ENCODE measurements around the gene TMEM212. TPM values are rescaled to one million over a fixed set of nuclear protein-coding genes. Genes with fewer than 3 reads are reported as not detected.

Gene TMEM212
- not detected for total RNA-seq

DNA sequence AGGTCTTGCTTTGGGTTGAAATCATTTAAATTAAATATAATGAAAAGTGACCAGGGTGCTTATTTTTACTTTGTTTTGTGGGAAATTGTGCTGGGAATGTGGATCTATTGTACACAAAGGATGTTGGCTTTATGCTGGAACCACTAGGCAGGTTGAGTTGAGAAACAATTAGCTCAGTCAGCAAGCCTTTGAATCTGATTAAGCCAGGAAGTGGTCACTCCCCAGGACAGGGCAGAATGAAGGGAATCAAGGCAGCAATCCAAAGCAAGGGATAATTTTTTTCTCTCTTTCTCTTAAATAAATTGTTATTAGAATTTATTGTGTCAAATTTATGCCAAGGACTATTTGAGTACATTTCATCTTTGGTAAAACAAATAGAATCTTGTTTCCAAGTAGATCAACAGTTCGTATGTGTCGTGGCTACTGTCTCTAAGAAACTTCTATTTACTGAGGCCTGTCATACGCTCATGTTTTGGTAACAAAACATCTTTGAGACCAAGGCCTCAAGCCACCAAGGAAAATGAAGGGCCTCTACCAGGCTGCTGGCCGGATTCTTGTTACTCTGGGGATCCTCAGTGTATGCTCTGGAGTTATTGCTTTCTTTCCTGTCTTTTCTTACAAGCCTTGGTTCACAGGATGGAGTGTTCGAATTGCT lies at the start of gene TMEM212:
Gene TMEM212 (plus strand): TSS at position 486 of the 655 bp plus-strand sequence. CDS start 35 bp downstream, at position 521.

DNA sequence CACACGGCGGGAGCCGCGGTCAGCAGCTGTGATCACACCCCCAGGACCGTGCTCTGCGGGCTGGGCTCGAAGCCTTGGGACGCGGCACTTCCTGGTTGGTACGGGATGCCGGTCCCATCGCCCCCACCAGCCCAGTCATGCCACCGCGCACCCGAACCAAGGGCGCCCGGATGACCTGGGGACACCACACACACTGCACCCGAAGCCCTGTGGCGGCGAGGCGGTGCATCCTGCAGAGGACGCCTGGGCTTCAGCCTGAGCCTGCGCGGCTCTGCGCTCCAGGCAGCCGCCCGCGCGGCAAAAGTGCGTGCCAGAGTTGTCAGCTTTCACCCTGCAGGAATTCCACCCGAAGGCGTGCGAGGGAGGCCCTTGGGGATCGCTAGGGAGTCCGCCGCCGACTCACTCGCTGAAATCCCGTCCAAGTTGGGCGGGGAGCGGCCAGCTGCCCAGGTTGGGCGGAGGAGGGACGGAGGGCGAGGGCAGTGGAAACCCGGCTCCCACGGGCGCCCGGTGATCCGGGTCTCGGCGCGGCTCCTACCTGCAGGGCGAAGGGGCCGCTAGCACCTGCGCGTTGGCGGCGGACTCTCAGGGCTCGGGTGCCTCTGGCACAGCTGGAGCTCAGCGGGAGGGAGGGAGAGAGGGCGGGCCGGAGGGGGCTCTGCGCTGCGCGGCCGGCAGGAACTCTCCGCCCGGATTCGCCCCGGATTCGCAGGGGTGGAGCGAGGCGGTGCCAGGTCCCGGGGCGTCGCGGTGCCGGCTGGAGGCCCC lies 33.1 kb upstream of the TMEM212 start, which contains the start of gene PLD1:
Gene PLD1 (minus strand): TSS at position 623 of the 768 bp plus-strand sequence. CDS start 72,432 bp downstream, outside the sequence.

Other genes starting within 250 kb of the TMEM212 start
- under 1 TPM; 0.35 to 0.55 TPM for gene PLD1, start 32.9 kb upstream of the TMEM212 start, total RNA-seq
- 10 to 100 TPM; 10.4 to 13.8 TPM for gene FNDC3B, start 196.2 kb downstream of the TMEM212 start, total RNA-seq